ENCODE results near the gene AATK. TPM values are rescaled to one million over a fixed set of nuclear protein-coding genes. Genes with fewer than 3 reads are reported as not detected.

The AATK gene
- total and polyA plus RNA-seq, 2 donors: 0.24 to 1.9 TPM

DNA sequence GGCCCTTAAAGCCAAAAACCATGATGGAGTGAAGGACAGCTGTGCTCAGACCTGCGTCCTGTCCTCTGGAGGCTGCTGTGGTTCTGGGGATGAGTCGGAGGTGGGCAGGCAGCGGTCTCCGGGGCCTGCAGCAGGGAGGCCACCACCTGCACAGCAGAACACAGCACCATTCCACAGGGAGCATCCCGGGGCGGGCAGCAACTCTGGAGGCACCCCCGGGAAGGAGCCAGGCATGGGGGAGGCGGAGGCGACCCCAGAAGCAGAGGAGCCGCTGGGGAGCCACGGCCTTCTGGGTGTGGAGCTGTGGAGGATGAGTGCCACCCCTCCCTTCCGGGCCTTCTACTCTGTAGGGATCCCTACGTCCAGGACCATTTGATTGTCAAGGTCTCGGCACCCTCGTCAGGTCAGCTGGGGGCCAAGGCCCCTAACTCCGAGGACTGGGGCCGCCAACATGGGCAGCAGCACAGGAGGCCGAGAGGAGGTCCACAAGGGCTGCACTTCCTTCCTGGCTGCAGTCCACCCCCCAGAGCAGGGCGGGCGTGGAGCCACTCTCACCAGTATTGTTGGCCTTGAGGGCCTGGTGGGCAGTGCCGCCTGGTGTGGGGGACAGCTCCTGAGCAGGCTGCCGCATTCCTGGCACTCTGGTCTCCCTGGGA, 32.9 kb upstream of the AATK start:
- WGBS: 97% methylated on average over 22 of the region's 22 CpGs
- no peak overlapping the region for H3K27ac ChIP-seq (ENCODE audit: low read depth in 1 of 2, low read length in 1 of 2)
- peaks cover 41 to 74% of the 10 kb centered on the region in 2 donors for H3K36me3 ChIP-seq (ENCODE audit: control insufficient read depth in 2 of 2, insufficient read depth in 2 of 2, low read length in 1 of 2)
- H3K4me1 ChIP-seq (ENCODE audit: control insufficient read depth in 2 of 2, insufficient read depth in 2 of 2, low read length in 2 of 2): no peaks in the 10 kb centered on the region
- no peak for DNase-seq (ENCODE audit: low read depth in 6 of 9, low spot score in 9 of 9)
- no peaks in the 10 kb centered on the region for H3K27me3 ChIP-seq (ENCODE audit: control insufficient read depth in 2 of 2, insufficient read depth in 1 of 2, low read length in 1 of 2)
- H3K4me3 ChIP-seq (ENCODE audit: low read length in 2 of 2): no peak overlapping the region
- no peaks in the 10 kb centered on the region for H3K9me3 ChIP-seq (ENCODE audit: control insufficient read depth in 2 of 2, insufficient read depth in 1 of 2, low read length in 1 of 2)

DNA sequence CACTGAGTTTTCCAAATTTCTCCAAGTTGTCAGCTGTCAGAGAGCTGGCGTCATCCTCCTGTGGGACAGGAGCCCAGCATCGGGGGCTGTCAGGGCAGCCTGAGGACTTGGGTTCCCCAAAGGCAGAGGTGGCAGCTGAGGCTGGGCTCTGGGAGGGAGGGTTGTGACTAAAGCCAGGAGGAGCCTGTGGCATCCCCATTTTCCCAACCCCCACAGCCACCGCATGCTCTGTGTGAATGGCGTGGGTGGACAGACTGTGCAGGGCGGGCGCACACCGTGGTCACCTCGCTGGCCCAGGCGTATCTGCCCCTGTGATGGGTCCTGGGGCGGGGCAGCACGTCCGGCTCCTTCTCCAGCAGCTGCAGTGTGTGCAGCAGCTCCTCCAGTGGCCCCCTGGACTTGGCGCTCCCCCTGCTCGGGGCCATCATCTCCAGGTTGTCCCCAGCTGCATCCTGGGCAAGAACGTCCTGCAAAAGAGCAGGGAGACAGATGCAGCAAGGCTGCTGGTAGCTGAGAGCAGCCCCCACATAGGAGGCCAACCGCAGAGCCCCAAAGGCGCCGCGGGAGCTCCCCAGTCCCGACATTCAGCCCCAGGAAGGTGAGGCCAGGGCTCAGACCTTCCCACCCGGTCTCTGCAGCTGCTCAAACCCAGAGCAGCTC, 31.9 kb upstream of the AATK start:
- 95% methylated on average over 21 of the region's 21 CpGs for WGBS
- Histone ChIP-seq H3K4me3 (ENCODE audit: low read length in 2 of 2) (no peak overlapping the region), H3K4me1 (ENCODE audit: control insufficient read depth in 2 of 2, insufficient read depth in 2 of 2, low read length in 2 of 2) (no peaks in the 10 kb centered on the region), H3K36me3 (ENCODE audit: control insufficient read depth in 2 of 2, insufficient read depth in 2 of 2, low read length in 1 of 2) (peaks cover 37 to 76% of the 10 kb centered on the region in 2 donors), H3K27ac (ENCODE audit: low read depth in 1 of 2, low read length in 1 of 2) (no peak overlapping the region), H3K9me3 (ENCODE audit: control insufficient read depth in 2 of 2, insufficient read depth in 1 of 2, low read length in 1 of 2) (no peaks in the 10 kb centered on the region), H3K27me3 (ENCODE audit: control insufficient read depth in 2 of 2, insufficient read depth in 1 of 2, low read length in 1 of 2) (no peaks in the 10 kb centered on the region)
- no peak for DNase-seq (ENCODE audit: low read depth in 6 of 9, low spot score in 9 of 9)

DNA sequence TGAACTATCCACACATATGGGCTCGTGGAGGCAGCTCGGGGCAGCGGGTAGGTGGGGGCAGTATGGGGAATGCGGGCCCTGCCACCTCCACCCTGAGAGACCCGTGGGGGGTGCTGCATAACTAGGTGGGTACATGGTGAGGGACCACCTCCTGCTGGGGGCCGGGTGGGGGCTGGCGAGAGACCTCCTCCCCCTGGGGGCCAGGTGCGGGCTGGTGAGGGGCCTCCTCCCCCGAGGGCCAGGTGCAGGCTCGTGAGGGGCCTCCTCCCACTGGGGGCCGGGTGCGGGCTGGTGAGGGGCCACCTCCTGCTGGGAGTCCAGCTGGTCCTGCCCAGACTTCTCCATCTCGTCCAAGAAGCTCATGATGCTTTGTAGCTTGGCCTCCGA, 31.4 kb upstream of the AATK start:
- no peak overlapping the region for H3K4me3 ChIP-seq (ENCODE audit: low read length in 2 of 2)
- DNase-seq (ENCODE audit: low read depth in 6 of 9, low spot score in 9 of 9): no peak
- peaks cover 37 to 75% of the 10 kb centered on the region in 2 donors for H3K36me3 ChIP-seq (ENCODE audit: control insufficient read depth in 2 of 2, insufficient read depth in 2 of 2, low read length in 1 of 2)

DNA sequence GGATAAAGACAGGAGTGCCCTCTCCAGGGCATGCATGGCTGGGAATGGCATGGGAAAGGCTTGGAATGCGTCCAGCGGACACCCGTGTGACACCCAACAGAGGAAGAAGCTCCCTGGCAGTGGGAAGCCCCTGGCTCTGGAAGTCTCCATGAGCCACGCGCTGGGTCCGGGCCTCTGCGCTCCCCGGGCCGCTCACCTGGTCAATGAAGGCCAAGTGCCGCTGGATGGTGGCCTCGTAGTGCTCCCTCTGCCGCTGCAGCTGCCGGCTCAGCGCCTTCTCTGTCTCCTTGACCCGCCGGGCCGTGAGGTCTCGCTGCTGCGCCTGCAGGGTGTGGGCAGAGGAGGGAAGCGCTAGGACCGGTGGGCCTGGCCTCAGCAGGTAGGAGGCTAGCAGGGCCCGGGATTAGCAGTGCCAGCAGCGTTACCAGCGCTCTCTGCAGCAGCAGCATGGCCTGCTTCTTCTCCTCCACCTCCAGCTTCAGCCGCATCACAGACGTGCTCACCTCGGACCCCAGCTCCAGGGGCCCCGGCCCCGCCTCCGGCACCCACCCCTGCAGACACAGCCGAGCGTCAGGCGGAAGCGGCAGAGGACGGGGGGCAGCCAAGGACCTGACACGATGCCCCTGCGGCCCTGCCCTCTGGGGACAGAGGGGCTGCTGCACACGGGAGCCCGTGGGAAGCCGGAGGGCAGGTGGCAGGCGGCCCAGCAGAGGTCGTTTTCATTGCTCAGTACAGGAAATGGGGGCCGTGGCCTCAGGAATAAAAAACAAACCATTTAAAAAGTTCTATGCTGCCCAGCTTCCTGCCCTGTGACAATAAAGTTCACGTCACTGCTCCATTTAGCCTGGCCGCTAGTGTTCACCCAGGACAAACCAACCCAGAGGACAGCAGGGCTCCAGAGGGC, 30.7 kb upstream of the AATK start:
- Histone ChIP-seq H3K36me3 (ENCODE audit: control insufficient read depth in 2 of 2, insufficient read depth in 2 of 2, low read length in 1 of 2) (peaks cover 37 to 77% of the 10 kb centered on the region in 2 donors), H3K27me3 (ENCODE audit: control insufficient read depth in 2 of 2, insufficient read depth in 1 of 2, low read length in 1 of 2) (no peaks in the 10 kb centered on the region), H3K4me3 (ENCODE audit: low read length in 2 of 2) (no peak overlapping the region), H3K9me3 (ENCODE audit: control insufficient read depth in 2 of 2, insufficient read depth in 1 of 2, low read length in 1 of 2) (no peaks in the 10 kb centered on the region), H3K27ac (ENCODE audit: low read depth in 1 of 2, low read length in 1 of 2) (no peak overlapping the region), H3K4me1 (ENCODE audit: control insufficient read depth in 2 of 2, insufficient read depth in 2 of 2, low read length in 2 of 2) (no peaks in the 10 kb centered on the region)
- WGBS: 93% methylated on average over 45 of the region's 45 CpGs
- no peak for DNase-seq (ENCODE audit: low read depth in 6 of 9, low spot score in 9 of 9)

More for the DNA sequence above, 31.4 kb upstream of the AATK start:
- H3K27ac ChIP-seq (ENCODE audit: low read depth in 1 of 2, low read length in 1 of 2): no peak overlapping the region
- H3K9me3 ChIP-seq (ENCODE audit: control insufficient read depth in 2 of 2, insufficient read depth in 1 of 2, low read length in 1 of 2): no peaks in the 10 kb centered on the region
- WGBS: 91% methylated on average over 14 of the region's 14 CpGs
- H3K27me3 ChIP-seq (ENCODE audit: control insufficient read depth in 2 of 2, insufficient read depth in 1 of 2, low read length in 1 of 2): no peaks in the 10 kb centered on the region
- H3K4me1 ChIP-seq (ENCODE audit: control insufficient read depth in 2 of 2, insufficient read depth in 2 of 2, low read length in 2 of 2): no peaks in the 10 kb centered on the region

- H3K4me1 ChIP-seq (ENCODE audit: control insufficient read depth in 2 of 2, insufficient read depth in 2 of 2, low read length in 2 of 2): no peaks in the 10 kb centered on the region
- peaks cover 34 to 80% of the 10 kb centered on the region in 2 donors for H3K36me3 ChIP-seq (ENCODE audit: control insufficient read depth in 2 of 2, insufficient read depth in 2 of 2, low read length in 1 of 2)
- no peaks in the 10 kb centered on the region for H3K9me3 ChIP-seq (ENCODE audit: control insufficient read depth in 2 of 2, insufficient read depth in 1 of 2, low read length in 1 of 2)
- 93% methylated on average over 14 of the region's 14 CpGs for WGBS
- no peak for DNase-seq (ENCODE audit: low read depth in 6 of 9, low spot score in 9 of 9)
- no peaks in the 10 kb centered on the region for H3K27me3 ChIP-seq (ENCODE audit: control insufficient read depth in 2 of 2, insufficient read depth in 1 of 2, low read length in 1 of 2)
- no peak overlapping the region for H3K4me3 ChIP-seq (ENCODE audit: low read length in 2 of 2)
- no peak overlapping the region for H3K27ac ChIP-seq (ENCODE audit: low read depth in 1 of 2, low read length in 1 of 2)
Observed at GRCh38 chr17:81195941-81196495, 30.0 kb upstream of the AATK start.

DNA sequence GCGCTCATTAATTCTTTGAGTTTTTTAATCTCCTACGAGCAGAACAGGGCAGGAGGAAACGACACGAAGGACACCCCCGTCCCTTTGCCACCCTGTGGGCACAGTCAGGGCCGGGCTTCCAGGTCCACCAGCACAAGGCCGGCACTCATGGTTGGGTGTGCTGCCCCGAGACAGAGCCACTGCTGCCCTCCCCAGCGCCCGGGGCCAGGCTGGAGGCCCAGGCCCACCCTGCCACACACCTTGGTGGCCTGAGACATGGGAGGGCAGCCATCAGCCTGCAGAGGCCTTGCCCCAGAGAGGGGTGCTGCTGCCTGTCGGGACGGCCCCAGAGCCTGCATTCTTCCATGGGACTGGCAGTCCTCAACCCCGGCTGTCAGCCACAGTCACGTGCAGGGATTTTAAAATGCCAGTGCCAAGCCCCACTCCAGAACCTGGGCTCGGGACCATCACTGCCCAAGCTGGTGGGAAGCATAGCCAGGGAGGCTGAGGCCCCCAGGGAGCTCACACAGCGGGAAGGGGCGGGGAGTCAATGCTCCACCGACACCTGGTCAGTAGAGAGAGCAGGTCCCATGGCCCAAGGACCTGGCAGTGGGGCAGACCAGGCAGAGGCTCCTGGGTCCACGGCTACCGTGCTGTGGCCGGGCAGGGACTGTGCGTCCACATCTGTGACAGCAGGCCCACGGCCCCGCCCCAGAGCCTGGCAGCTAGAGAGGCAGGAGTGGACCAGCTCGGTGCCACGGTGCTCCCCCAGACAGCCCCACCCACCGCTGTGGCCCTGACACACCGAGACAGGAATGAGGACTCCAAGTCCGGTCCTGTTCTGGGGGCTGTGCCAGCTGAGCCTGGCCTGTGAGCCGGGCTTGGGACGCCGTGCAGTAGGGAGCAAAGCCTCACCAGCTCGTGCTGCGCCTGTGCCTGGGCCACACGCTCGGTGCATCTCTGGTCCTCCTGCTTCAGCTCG, 29.2 kb upstream of the AATK start:
- WGBS: 93% methylated on average over 37 of the region's 37 CpGs

DNA sequence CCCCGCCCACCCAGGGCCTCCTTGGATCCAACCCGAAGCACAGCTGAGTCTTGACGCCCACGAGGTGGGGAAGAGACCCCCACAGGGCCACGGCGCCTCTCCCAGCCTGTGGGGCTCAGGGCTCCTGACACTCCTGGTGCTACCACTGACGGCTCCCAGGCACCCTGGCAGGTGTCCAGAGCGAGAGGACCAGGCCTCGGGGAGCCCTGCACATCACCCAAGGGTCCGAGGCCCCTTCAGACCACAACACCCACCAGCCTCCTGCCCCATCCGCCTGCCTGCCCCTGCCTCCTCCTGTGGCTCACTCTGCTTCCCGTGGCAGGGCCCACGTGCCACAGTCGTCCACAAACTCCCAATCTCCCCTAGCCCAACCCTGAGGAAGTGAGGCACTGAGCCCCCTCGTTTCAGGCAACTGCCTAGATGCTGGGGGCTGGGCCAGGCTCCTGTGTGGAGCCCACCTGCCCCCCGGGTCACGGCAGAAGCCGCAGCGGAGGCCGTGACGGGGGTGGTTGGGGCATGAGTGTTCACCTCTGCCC, 28.3 kb upstream of the AATK start:
- H3K36me3 ChIP-seq (ENCODE audit: control insufficient read depth in 2 of 2, insufficient read depth in 2 of 2, low read length in 1 of 2): peaks cover 29 to 89% of the 10 kb centered on the region in 2 donors

More for the DNA sequence above, 29.2 kb upstream of the AATK start:
- no peaks in the 10 kb centered on the region for H3K4me1 ChIP-seq (ENCODE audit: control insufficient read depth in 2 of 2, insufficient read depth in 2 of 2, low read length in 2 of 2)
- no peak overlapping the region for H3K4me3 ChIP-seq (ENCODE audit: low read length in 2 of 2)
- DNase-seq (ENCODE audit: low read depth in 6 of 9, low spot score in 9 of 9): no peak
- H3K27me3 ChIP-seq (ENCODE audit: control insufficient read depth in 2 of 2, insufficient read depth in 1 of 2, low read length in 1 of 2): no peaks in the 10 kb centered on the region
- peaks cover 37 to 88% of the 10 kb centered on the region in 2 donors for H3K36me3 ChIP-seq (ENCODE audit: control insufficient read depth in 2 of 2, insufficient read depth in 2 of 2, low read length in 1 of 2)
- H3K9me3 ChIP-seq (ENCODE audit: control insufficient read depth in 2 of 2, insufficient read depth in 1 of 2, low read length in 1 of 2): no peaks in the 10 kb centered on the region
- H3K27ac ChIP-seq (ENCODE audit: low read depth in 1 of 2, low read length in 1 of 2): no peak overlapping the region

More for the DNA sequence above, 28.3 kb upstream of the AATK start:
- H3K4me1 ChIP-seq (ENCODE audit: control insufficient read depth in 2 of 2, insufficient read depth in 2 of 2, low read length in 2 of 2): no peaks in the 10 kb centered on the region
- 96% methylated on average over 21 of the region's 21 CpGs for WGBS
- no peak overlapping the region for H3K27ac ChIP-seq (ENCODE audit: low read depth in 1 of 2, low read length in 1 of 2)
- no peak for DNase-seq (ENCODE audit: low read depth in 6 of 9, low spot score in 9 of 9)
- no peak overlapping the region for H3K4me3 ChIP-seq (ENCODE audit: low read length in 2 of 2)
- no peaks in the 10 kb centered on the region for H3K9me3 ChIP-seq (ENCODE audit: control insufficient read depth in 2 of 2, insufficient read depth in 1 of 2, low read length in 1 of 2)
- no peaks in the 10 kb centered on the region for H3K27me3 ChIP-seq (ENCODE audit: control insufficient read depth in 2 of 2, insufficient read depth in 1 of 2, low read length in 1 of 2)

All from thymus (tissue), 11 donors.